GM18505 (cell line): ENCODE data around the gene MPST.

Experiments
- ATAC-seq: cut with Tn5 transposase; IDR thresholded peaks from one replicate; pipeline ENCODE4 v1.9.1; 2021; ENCODE audit not compliant: unreplicated experiment
- POLR2A ChIP-seq: IDR thresholded peaks from 4 replicates; pipeline ENCODE4 v1.6.1; 2011; ENCODE audit warnings: borderline replicate concordance; ENCODE audit not compliant: insufficient read depth, insufficient read length; ENCODE audit errors: extremely low read depth

MPST gene

GRCh38 chr22:37010174-37010573, 9.4 kb upstream of the MPST start:
- no peak for ATAC-seq
- no peak for TF ChIP-seq POLR2A

GRCh38 chr22:37010976-37011375, 8.6 kb upstream of the MPST start:
- no peak for ATAC-seq
- no peak for TF ChIP-seq POLR2A

GRCh38 chr22:37011472-37011871, 8.1 kb upstream of the MPST start:
- no peak for TF ChIP-seq POLR2A
- no peak for ATAC-seq

GRCh38 chr22:37012262-37012904, 7.2 kb upstream of the MPST start:
- no peak for ATAC-seq
- TF ChIP-seq POLR2A, result no peak

DNA sequence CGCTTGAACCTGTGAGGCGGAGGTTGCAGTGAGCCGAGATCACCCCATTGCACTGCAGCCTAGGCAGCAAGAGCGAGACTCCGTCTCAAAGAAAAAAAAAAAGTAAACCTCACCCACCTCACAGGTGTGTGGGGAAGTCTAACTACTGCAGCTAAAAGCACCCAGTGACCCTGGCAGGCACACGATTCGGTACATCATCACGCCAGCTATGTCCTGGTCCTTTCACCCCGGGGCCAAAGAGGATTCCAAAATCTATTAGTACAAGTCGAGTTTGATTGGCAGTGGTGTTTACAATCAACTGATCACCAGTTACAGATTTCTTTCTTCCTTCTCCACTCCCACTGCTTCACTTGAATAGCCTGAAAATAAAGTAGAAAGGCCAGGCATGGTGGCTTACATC, 6.6 kb upstream of the MPST start:
- ATAC-seq, result no peak
- no peak for TF ChIP-seq POLR2A

GRCh38 chr22:37014415-37014806, 5.1 kb upstream of the MPST start:
- no peak for TF ChIP-seq POLR2A
- no peak for ATAC-seq

GRCh38 chr22:37014835-37015586, 4.5 kb upstream of the MPST start:
- no peak for ATAC-seq
- no peak for TF ChIP-seq POLR2A

GRCh38 chr22:37015587-37015878, 4.0 kb upstream of the MPST start:
- ATAC-seq, result no peak
- no peak for TF ChIP-seq POLR2A

DNA sequence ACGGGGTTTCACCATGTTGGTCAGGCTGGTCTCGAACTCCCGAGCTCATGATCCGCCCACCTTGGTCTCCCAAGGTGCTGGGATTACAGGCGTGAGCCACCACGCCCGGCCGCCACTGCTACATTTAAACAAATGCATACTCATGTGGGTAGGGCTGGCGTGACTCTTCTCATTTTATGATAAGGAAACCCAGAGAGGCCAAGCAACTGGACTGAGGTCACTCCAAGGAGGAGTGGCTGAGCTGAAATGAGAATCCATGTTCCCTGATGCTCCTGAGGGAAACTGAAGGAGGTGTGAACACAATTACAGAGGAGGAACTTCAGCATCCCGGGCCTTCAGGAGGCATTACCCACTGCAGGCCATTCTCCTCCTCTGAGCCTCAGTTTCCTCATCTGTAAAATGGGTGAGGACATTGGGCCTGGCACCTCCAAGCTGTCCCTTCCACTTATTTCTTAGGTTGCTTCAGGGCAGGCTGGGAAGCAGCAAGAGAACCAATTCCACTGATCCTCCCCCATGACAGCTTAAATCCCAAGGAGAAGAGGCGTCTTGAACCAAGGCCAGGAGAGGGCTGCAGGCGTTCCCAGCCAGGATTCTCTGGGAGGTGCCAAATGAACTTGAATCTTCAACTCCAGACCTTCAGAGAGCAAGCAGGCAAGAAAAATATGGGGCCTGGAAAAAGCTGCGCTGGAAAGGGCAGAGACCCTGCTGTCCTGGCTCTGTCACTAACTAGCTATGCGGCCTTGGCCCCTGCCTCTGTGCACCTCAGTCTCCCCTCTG, 3.2 kb upstream of the MPST start:
- no peak for ATAC-seq
- no peak for TF ChIP-seq POLR2A

- TF ChIP-seq POLR2A, result no peak
- ATAC-seq, result no peak
Observed at GRCh38 chr22:37017356-37017755, 2.2 kb upstream of the MPST start.

- ATAC-seq, result no peak
Observed at GRCh38 chr22:37018086-37018814, 1.3 kb upstream of the MPST start.

GRCh38 chr22:37018815-37019308, 680 bp upstream of the MPST start:
- TF ChIP-seq POLR2A, result no peak
- no peak for ATAC-seq

More at GRCh38 chr22:37018086-37018814, 1.3 kb upstream of the MPST start:
- no peak for TF ChIP-seq POLR2A

GRCh38 chr22:37020192-37020479, 594 bp downstream of the MPST start:
- no peak for ATAC-seq
- TF ChIP-seq POLR2A, result no peak
